Upper lobe of left lung (tissue), 4 donors: Measurements from ENCODE around the gene GNAT3.

Experiments used
- CTCF ChIP-seq, 6 experiments: fragments of 450-650 bp in 4 of 6; fragments of 200-600 bp in 2 of 6; sonication (generic) in 2 of 6; IDR thresholded peaks; one replicate each; pipeline ENCODE4 v1.5.1; 2016 to 2019; ENCODE audit warnings: antibody characterized with exemption in 6 of 6
- POLR2A ChIP-seq, 4 donors: fragments of 450-650 bp; IDR thresholded peaks; one replicate each; pipeline ENCODE4 v1.5.1; 2016 to 2017; ENCODE audit warnings: antibody characterized with exemption in 4 of 4, mild to moderate bottlenecking in 2 of 4
- POLR2AphosphoS5 ChIP-seq, 2 donors: sonication (generic); formaldehyde crosslinking; IDR thresholded peaks; one replicate each; pipeline ENCODE4 v1.5.1; 2017; ENCODE audit warnings: antibody characterized with exemption in 2 of 2

GRCh38 chr7:80515298-80515697 is 3.4 kb upstream of the GNAT3 start:
- TF ChIP-seq CTCF (IDR thresholded peaks at IDR 0.05): no peak
- TF ChIP-seq POLR2AphosphoS5 (IDR thresholded peaks at IDR 0.05): no peak
- TF ChIP-seq POLR2A (IDR thresholded peaks at IDR 0.05): no peak
